NB4 (cell line): ENCODE data around the gene PTGS2.
A peak's percentile ranks its signal among the peaks of the same experiment; 100 is the strongest.

ENCODE experiments used
- DNase-seq: peaks from one replicate; pipeline ENCODE4 v3.0.0; 2010; ENCODE audit warnings: low read depth
- H3K4me3 ChIP-seq: one replicate; pipeline ENCODE4 v1.5.1; 2011; ENCODE audit warnings: mild to moderate bottlenecking, low read depth, low read length, moderate library complexity
- MAX ChIP-seq: IDR thresholded peaks from 2 replicates; pipeline ENCODE4 v1.6.1; 2011; ENCODE audit warnings: low read depth, low read length
- MYC ChIP-seq: IDR thresholded peaks from 2 replicates; pipeline ENCODE4 v1.6.1; 2011; ENCODE audit warnings: low read depth, low read length
- POLR2A ChIP-seq: IDR thresholded peaks from 2 replicates; pipeline ENCODE4 v1.6.1; 2011; ENCODE audit warnings: mild to moderate bottlenecking; ENCODE audit not compliant: insufficient read length; ENCODE audit errors: extremely low read depth
- TF ChIP-seq, protein P1 (sequence below): IDR thresholded peaks from one replicate; pipeline ENCODE4 v1.5.1; 2012; ENCODE audit warnings: low read depth, low read length

PTGS2 gene

DNA sequence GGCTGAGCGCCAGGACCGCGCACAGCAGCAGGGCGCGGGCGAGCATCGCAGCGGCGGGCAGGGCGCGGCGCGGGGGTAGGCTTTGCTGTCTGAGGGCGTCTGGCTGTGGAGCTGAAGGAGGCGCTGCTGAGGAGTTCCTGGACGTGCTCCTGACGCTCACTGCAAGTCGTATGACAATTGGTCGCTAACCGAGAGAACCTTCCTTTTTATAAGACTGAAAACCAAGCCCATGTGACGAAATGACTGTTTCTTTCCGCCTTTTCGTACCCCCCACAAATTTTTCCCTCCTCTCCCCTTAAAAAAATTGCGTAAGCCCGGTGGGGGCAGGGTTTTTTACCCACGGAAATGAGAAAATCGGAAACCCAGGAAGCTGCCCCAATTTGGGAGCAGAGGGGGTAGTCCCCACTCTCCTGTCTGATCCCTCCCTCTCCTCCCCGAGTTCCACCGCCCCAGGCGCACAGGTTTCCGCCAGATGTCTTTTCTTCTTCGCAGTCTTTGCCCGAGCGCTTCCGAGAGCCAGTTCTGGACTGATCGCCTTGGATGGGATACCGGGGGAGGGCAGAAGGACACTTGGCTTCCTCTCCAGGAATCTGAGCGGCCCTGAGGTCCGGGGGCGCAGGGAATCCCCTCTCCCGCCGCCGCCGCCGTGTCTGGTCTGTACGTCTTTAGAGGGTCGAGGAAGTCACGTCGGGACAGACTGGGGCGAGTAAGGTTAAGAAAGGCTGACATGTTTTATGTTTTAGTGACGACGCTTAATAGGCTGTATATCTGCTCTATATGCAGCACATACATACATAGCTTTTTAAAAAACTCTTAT, at the start of gene PTGS2:
Gene PTGS2 (minus strand): TSS at position 179 of the 817 bp plus-strand sequence. CDS start 133 bp downstream, at position 46.
- no peak within 1 kb of the TSS for H3K4me3 ChIP-seq
- DNase-seq, result peak; percentile 24
- TF ChIP-seq MAX (no peak), POLR2A (no peak), MYC (no peak)
- TF ChIP-seq, protein P1, sequence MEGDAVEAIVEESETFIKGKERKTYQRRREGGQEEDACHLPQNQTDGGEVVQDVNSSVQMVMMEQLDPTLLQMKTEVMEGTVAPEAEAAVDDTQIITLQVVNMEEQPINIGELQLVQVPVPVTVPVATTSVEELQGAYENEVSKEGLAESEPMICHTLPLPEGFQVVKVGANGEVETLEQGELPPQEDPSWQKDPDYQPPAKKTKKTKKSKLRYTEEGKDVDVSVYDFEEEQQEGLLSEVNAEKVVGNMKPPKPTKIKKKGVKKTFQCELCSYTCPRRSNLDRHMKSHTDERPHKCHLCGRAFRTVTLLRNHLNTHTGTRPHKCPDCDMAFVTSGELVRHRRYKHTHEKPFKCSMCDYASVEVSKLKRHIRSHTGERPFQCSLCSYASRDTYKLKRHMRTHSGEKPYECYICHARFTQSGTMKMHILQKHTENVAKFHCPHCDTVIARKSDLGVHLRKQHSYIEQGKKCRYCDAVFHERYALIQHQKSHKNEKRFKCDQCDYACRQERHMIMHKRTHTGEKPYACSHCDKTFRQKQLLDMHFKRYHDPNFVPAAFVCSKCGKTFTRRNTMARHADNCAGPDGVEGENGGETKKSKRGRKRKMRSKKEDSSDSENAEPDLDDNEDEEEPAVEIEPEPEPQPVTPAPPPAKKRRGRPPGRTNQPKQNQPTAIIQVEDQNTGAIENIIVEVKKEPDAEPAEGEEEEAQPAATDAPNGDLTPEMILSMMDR, result no peak

DNA sequence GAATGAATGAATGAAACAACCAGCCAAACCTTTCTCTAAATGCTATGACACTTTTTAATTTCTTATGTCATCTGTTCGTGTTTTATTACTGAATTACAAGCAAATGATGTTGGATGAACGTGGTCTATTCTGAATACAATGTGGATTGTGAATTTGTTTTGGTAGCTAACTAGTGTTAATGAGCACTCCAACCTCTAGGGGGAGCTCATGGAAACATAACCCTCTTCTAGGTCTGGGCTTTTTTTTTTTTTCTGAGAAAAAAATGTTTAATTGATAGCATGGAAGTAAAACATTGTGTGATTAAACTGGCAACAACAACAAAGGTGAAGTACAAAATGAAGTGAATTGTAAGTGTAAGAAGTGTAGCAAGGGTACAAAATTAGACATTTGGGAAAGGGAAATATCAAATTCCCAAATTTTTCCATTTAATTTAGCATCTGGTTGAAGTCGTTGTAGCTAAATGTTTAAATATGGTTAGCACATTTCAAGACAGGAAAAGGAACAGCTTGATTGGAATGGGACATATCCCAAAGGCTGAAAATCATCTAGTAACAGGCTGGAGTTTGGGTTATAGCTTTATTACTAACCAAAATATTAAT, 42.6 kb upstream of the PTGS2 start:
- H3K4me3 ChIP-seq, result no peak overlapping the region
- TF ChIP-seq, protein P1, result peak; percentile 50
- TF ChIP-seq MYC, result no peak
- peak; percentile 49 for DNase-seq

GRCh38 chr1:186717286-186717685, 37.1 kb upstream of the PTGS2 start:
- H3K4me3 ChIP-seq, result no peak overlapping the region
- TF ChIP-seq MAX (no peak), MYC (no peak), POLR2A (no peak)
- TF ChIP-seq, protein P1, result no peak
- no peak for DNase-seq

DNA sequence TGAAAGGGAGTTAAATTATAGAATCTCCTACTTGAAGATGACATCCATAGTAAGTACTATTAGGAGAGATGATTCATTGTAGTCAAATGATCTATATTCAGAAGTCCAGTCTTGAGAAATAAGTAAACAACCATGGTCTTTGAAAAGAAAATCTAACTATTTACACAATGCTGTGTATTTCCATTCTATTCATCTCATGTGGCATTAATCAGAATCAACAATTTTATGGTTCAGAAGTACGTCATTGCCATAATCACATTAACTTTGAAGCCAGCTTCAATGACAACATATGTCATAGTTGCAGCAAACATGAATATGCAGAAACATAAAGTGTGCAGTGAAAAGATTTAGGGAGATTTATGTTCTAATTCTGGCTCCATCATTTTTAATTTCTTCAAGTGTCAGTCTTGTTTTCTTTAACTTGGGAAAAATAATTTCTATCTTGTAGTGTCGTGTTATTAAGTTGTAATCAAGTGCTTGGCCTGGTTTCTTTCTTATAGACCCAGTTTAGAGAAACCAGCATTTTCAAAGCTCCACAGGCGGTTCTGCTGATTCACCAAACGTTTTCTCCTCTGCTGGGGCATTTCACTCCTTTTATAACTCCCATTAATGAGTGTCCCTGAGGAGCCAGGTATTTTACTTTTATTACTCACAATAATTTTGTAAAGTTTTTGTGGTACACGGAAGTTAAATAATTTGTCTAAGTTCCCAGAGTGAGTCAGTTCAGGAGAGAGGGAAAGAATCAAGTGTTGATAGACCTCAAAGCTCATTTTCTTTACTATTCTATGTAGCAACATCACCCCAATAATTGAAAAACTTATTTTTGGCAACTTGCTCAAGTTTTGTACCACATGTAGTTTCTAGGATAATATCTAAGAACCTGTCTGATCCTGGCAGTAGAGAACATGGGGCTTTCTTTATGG, 35.9 kb upstream of the PTGS2 start:
- H3K4me3 ChIP-seq, result no peak overlapping the region
- TF ChIP-seq, protein P1, result no peak
- TF ChIP-seq POLR2A, result no peak
- no peak for TF ChIP-seq MYC
- no peak for TF ChIP-seq MAX

GRCh38 chr1:186710696-186711095, 30.5 kb upstream of the PTGS2 start:
- DNase-seq, result no peak
- TF ChIP-seq MYC (no peak), MAX (no peak), POLR2A (no peak)
- TF ChIP-seq, protein P1, result no peak

More for the DNA sequence above, 35.9 kb upstream of the PTGS2 start:
- no peak for DNase-seq

More at GRCh38 chr1:186710696-186711095, 30.5 kb upstream of the PTGS2 start:
- H3K4me3 ChIP-seq, result no peak overlapping the region
